Measurements from ENCODE around the gene HIKESHI.

DNA sequence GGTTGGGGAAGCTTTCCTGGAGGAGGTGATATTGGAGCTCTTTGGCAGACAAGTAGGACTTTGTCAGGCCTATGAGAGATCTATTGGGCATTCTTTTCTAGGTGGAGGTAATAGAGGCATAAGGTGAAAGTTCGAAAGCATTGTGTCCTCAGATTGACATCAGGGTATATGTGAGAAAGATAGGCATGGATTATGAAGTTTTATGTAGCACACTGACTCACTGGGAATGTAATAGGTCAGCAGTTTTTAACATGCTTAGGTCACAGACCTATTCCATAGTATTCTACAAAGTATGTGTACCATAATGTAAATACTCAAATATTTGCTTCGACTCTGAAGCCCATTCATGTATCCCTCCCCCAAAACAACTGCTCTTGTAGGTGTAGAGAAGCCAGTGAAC, 11.8 kb downstream of the HIKESHI start:
- TF ChIP-seq, protein P1, sequence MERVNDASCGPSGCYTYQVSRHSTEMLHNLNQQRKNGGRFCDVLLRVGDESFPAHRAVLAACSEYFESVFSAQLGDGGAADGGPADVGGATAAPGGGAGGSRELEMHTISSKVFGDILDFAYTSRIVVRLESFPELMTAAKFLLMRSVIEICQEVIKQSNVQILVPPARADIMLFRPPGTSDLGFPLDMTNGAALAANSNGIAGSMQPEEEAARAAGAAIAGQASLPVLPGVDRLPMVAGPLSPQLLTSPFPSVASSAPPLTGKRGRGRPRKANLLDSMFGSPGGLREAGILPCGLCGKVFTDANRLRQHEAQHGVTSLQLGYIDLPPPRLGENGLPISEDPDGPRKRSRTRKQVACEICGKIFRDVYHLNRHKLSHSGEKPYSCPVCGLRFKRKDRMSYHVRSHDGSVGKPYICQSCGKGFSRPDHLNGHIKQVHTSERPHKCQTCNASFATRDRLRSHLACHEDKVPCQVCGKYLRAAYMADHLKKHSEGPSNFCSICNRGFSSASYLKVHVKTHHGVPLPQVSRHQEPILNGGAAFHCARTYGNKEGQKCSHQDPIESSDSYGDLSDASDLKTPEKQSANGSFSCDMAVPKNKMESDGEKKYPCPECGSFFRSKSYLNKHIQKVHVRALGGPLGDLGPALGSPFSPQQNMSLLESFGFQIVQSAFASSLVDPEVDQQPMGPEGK (CRISPR knock-in tag; IDR thresholded peaks at IDR 0.05) = no peak
- TF ChIP-seq, protein P2, sequence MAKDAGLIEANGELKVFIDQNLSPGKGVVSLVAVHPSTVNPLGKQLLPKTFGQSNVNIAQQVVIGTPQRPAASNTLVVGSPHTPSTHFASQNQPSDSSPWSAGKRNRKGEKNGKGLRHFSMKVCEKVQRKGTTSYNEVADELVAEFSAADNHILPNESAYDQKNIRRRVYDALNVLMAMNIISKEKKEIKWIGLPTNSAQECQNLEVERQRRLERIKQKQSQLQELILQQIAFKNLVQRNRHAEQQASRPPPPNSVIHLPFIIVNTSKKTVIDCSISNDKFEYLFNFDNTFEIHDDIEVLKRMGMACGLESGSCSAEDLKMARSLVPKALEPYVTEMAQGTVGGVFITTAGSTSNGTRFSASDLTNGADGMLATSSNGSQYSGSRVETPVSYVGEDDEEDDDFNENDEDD (CRISPR knock-in tag; IDR thresholded peaks at IDR 0.05; ENCODE audit: borderline replicate concordance) = no peak
- TF ChIP-seq ZNF230 (CRISPR knock-in tag; IDR thresholded peaks at IDR 0.05) = no peak
- TF ChIP-seq RXRA (CRISPR knock-in tag; IDR thresholded peaks at IDR 0.05) = no peak
- no peak for TF ChIP-seq MAFG (CRISPR knock-in tag; IDR thresholded peaks at IDR 0.05)
- TF ChIP-seq, protein P3, sequence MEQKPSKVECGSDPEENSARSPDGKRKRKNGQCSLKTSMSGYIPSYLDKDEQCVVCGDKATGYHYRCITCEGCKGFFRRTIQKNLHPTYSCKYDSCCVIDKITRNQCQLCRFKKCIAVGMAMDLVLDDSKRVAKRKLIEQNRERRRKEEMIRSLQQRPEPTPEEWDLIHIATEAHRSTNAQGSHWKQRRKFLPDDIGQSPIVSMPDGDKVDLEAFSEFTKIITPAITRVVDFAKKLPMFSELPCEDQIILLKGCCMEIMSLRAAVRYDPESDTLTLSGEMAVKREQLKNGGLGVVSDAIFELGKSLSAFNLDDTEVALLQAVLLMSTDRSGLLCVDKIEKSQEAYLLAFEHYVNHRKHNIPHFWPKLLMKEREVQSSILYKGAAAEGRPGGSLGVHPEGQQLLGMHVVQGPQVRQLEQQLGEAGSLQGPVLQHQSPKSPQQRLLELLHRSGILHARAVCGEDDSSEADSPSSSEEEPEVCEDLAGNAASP (CRISPR knock-in tag; IDR thresholded peaks at IDR 0.05; ENCODE audit: borderline replicate concordance) = no peak
- TF ChIP-seq ZNF724P (CRISPR knock-in tag; IDR thresholded peaks at IDR 0.05; ENCODE audit: borderline replicate concordance) = no peak
- no peak for TF ChIP-seq CHCHD3 (CRISPR knock-in tag; IDR thresholded peaks at IDR 0.05)
- TF ChIP-seq, protein P4, sequence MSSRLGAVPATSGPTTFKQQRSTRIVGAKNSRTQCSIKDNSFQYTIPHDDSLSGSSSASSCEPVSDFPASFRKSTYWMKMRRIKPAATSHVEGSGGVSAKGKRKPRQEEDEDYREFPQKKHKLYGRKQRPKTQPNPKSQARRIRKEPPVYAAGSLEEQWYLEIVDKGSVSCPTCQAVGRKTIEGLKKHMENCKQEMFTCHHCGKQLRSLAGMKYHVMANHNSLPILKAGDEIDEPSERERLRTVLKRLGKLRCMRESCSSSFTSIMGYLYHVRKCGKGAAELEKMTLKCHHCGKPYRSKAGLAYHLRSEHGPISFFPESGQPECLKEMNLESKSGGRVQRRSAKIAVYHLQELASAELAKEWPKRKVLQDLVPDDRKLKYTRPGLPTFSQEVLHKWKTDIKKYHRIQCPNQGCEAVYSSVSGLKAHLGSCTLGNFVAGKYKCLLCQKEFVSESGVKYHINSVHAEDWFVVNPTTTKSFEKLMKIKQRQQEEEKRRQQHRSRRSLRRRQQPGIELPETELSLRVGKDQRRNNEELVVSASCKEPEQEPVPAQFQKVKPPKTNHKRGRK (CRISPR knock-in tag; IDR thresholded peaks at IDR 0.05) = no peak
- no peak for TF ChIP-seq HDAC1 (CRISPR knock-in tag; IDR thresholded peaks at IDR 0.05)
- TF ChIP-seq CC2D1A (CRISPR knock-in tag; IDR thresholded peaks at IDR 0.05) = no peak

Data from HepG2 (cell line).